ENCODE measurements around the gene ETS1. TPM values are rescaled to one million over a fixed set of nuclear protein-coding genes. Genes with fewer than 3 reads are reported as not detected.

The ETS1 gene
- total RNA-seq, 1 experiment from 2014 or later: 3.7 TPM

- TF ChIP-seq CTCF (conservative IDR thresholded peaks at IDR 0.05; ENCODE audit: low read depth, low read length) (no peak), EZH2 (IDR thresholded peaks at IDR 0.05; ENCODE audit: borderline replicate concordance, low read depth, low read length, poor library complexity, severe bottlenecking) (no peak)
- Histone ChIP-seq H3K27ac (ENCODE audit: low read depth, low read length, poor library complexity, severe bottlenecking) (no peak overlapping the region), H3K9me3 (ENCODE audit: low read depth, low read length, poor library complexity, severe bottlenecking) (no peaks in the 10 kb centered on the region), H3K4me3 (ENCODE audit: low read depth, low read length, poor library complexity, severe bottlenecking) (no peak overlapping the region), H3K27me3 (replicated peaks; ENCODE audit: insufficient read depth, low read depth, low read length, poor library complexity) (peaks cover 81% of the 10 kb centered on the region), H3K4me1 (ENCODE audit: insufficient read depth, low read length, poor library complexity, severe bottlenecking) (no peaks in the 10 kb centered on the region), H3K36me3 (ENCODE audit: insufficient read depth, low read length, poor library complexity, severe bottlenecking) (no peaks in the 10 kb centered on the region)
- no peak for DNase-seq (ENCODE audit: low spot score)
- ChIA-PET CTCF (no interaction called here), POLR2A (ENCODE audit: low non-redundant PET) (no interaction called here)
- intact Hi-C loops (cut with micrococcal nuclease; ENCODE audit: unreplicated experiment): no loop called here
- no TSS peak for BruUV-seq (replicated peaks)
Observed at GRCh38 chr11:128607819-128608218, 20.5 kb upstream of the ETS1 start.

- Histone ChIP-seq H3K9me3 (ENCODE audit: low read depth, low read length, poor library complexity, severe bottlenecking) (no peaks in the 10 kb centered on the region), H3K27me3 (replicated peaks; ENCODE audit: insufficient read depth, low read depth, low read length, poor library complexity) (peaks cover 76% of the 10 kb centered on the region), H3K36me3 (ENCODE audit: insufficient read depth, low read length, poor library complexity, severe bottlenecking) (no peaks in the 10 kb centered on the region), H3K27ac (ENCODE audit: low read depth, low read length, poor library complexity, severe bottlenecking) (no peak overlapping the region), H3K4me1 (ENCODE audit: insufficient read depth, low read length, poor library complexity, severe bottlenecking) (no peaks in the 10 kb centered on the region), H3K4me3 (ENCODE audit: low read depth, low read length, poor library complexity, severe bottlenecking) (no peak overlapping the region)
- no peak for TF ChIP-seq EZH2 (IDR thresholded peaks at IDR 0.05; ENCODE audit: borderline replicate concordance, low read depth, low read length, poor library complexity, severe bottlenecking)
- BruUV-seq (replicated peaks): no TSS peak
- intact Hi-C loops (cut with micrococcal nuclease; ENCODE audit: unreplicated experiment): no loop called here
- POLR2A ChIA-PET (ENCODE audit: low non-redundant PET): no interaction called here
- CTCF ChIA-PET: no interaction called here
- DNase-seq (ENCODE audit: low spot score): no peak
Observed at GRCh38 chr11:128604723-128605122, 17.4 kb upstream of the ETS1 start.

DNA sequence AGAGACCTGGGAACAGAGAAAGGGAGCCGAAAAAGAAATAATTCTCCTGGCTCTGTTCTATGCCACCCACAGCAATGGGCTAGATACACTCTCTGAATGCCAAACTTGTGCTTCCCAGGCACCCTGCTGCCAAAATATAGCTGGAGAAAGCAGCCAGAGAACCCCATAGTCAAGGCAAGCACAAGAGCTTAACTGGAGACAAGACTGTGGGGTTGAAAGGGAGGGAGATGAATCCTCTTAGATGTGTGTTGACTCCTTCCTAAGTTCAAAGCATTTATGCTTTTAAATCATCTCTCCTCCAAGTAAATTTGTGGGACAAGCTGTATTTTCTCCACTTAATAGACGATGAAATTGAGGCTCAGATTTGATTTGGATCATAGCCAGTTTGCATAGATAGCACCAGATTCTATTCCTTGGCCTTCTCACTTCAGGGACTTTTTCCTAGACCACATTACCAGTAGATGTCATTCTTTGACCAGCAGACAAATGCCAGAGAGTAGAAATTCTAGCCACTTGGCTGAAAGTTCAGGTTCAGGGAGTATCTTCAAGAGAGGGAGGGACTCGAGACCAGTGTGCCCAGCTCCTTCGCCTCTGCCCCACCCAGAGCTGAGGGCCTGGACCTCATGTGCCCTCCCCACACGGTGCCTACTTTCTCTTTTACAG is 16.5 kb upstream of the ETS1 start:
- peaks cover 76% of the 10 kb centered on the region for H3K27me3 ChIP-seq (replicated peaks; ENCODE audit: insufficient read depth, low read depth, low read length, poor library complexity)
- H3K4me3 ChIP-seq (ENCODE audit: low read depth, low read length, poor library complexity, severe bottlenecking): no peak overlapping the region
- H3K36me3 ChIP-seq (ENCODE audit: insufficient read depth, low read length, poor library complexity, severe bottlenecking): no peaks in the 10 kb centered on the region
- H3K9me3 ChIP-seq (ENCODE audit: low read depth, low read length, poor library complexity, severe bottlenecking): no peaks in the 10 kb centered on the region
- intact Hi-C loops (cut with micrococcal nuclease; ENCODE audit: unreplicated experiment): no loop called here
- ChIA-PET POLR2A (ENCODE audit: low non-redundant PET) (no interaction called here), CTCF (no interaction called here)
- TF ChIP-seq EZH2 (IDR thresholded peaks at IDR 0.05; ENCODE audit: borderline replicate concordance, low read depth, low read length, poor library complexity, severe bottlenecking) (no peak), CTCF (conservative IDR thresholded peaks at IDR 0.05; ENCODE audit: low read depth, low read length) (no peak)
- DNase-seq (ENCODE audit: low spot score): no peak
- no TSS peak for BruUV-seq (replicated peaks)
- H3K27ac ChIP-seq (ENCODE audit: low read depth, low read length, poor library complexity, severe bottlenecking): no peak overlapping the region
- H3K4me1 ChIP-seq (ENCODE audit: insufficient read depth, low read length, poor library complexity, severe bottlenecking): no peaks in the 10 kb centered on the region

Data from A673 (cell line).